H1 (cell line): ENCODE data around the gene GNAS. TPM values are rescaled to one million over a fixed set of nuclear protein-coding genes. Genes with fewer than 3 reads are reported as not detected.

ENCODE experiments used
- NANOG ChIP-seq: IDR thresholded peaks from 2 replicates; pipeline ENCODE4 v1.6.1; 2011; ENCODE audit warnings: low read length, low read depth, mild to moderate bottlenecking, inconsistent platforms; ENCODE audit not compliant: insufficient read depth, poor library complexity, severe bottlenecking
- POU5F1 ChIP-seq: IDR thresholded peaks from 2 replicates; pipeline ENCODE4 v1.6.1; 2011; ENCODE audit warnings: low read depth, mild to moderate bottlenecking, low read length, moderate library complexity
- RFX5 ChIP-seq: IDR thresholded peaks from 2 replicates; pipeline ENCODE4 v1.6.1; 2011; ENCODE audit warnings: low read depth, low read length, improper control_type of control experiment, borderline replicate concordance
- SP1 ChIP-seq: IDR thresholded peaks from 2 replicates; pipeline ENCODE4 v1.6.1; 2011; ENCODE audit warnings: low read depth, low read length
- SP2 ChIP-seq: IDR thresholded peaks from 2 replicates; pipeline ENCODE4 v1.6.1; 2012; ENCODE audit warnings: mild to moderate bottlenecking, low read length, inconsistent platforms
- polyA plus RNA-seq, 7 experiments: library from polyadenylated mRNA; depleted of rRNA in 3 of 7; stranded (reverse) in 5 of 7; unstranded in 2 of 7; fragments of >200 nt in 5 of 7; fragments of 200-250 nt in 2 of 7; gene quantifications; 1 replicate in 5 of 7; 2 replicates in 1 of 7; 4 replicates in 1 of 7; pipeline versions ENCODE4 v1.2.1 to v1.2.3, GENCODE V29; 2011 to 2013; ENCODE audit warnings: missing spikeins in 2 of 7, mixed read lengths in 2 of 7
- total RNA-seq: library from RNA; stranded (reverse); fragmentation: NEBNext Ultra II Directional; extraction: Animal tissue kit (Norgen Biotek cat#: 25700); gene quantifications from 2 replicates; pipeline ENCODE4 v1.2.1, GENCODE V29; 2021
- TF ChIP-seq, protein P1 (sequence below): fragments of 300-600 bp; sonication (generic); IDR thresholded peaks from 2 replicates; pipeline ENCODE4 v1.7.1; 2012; ENCODE audit warnings: low read length, moderate library complexity, mild to moderate bottlenecking, inconsistent platforms; ENCODE audit not compliant: insufficient replicate concordance

Gene GNAS
- total and polyA plus RNA-seq, 2 of the 8 experiments (the other 6 are each of a cell fraction or from before 2014, with no cell fraction given): 989 to 1,613 TPM

DNA sequence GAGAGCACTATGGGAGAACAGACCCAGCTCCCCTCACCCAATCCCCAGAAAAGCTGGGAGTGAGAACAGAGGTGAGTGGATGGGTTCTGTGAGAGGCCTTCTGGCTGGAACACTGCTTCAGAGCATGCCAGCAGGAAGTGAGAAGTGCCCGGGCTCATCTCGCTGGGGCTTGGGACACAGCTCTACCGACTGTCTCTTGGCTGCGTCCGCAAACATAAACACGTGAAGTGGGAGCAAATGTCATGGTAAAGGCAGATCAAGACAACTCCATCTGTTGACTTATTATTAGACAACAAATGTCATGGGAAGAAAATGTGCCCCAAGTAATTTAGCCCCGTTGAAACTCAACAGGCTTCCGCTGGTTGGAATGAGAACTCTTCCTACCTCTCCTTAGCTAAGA is 27.7 kb upstream of the GNAS start (continued):
- TF ChIP-seq, protein P1, sequence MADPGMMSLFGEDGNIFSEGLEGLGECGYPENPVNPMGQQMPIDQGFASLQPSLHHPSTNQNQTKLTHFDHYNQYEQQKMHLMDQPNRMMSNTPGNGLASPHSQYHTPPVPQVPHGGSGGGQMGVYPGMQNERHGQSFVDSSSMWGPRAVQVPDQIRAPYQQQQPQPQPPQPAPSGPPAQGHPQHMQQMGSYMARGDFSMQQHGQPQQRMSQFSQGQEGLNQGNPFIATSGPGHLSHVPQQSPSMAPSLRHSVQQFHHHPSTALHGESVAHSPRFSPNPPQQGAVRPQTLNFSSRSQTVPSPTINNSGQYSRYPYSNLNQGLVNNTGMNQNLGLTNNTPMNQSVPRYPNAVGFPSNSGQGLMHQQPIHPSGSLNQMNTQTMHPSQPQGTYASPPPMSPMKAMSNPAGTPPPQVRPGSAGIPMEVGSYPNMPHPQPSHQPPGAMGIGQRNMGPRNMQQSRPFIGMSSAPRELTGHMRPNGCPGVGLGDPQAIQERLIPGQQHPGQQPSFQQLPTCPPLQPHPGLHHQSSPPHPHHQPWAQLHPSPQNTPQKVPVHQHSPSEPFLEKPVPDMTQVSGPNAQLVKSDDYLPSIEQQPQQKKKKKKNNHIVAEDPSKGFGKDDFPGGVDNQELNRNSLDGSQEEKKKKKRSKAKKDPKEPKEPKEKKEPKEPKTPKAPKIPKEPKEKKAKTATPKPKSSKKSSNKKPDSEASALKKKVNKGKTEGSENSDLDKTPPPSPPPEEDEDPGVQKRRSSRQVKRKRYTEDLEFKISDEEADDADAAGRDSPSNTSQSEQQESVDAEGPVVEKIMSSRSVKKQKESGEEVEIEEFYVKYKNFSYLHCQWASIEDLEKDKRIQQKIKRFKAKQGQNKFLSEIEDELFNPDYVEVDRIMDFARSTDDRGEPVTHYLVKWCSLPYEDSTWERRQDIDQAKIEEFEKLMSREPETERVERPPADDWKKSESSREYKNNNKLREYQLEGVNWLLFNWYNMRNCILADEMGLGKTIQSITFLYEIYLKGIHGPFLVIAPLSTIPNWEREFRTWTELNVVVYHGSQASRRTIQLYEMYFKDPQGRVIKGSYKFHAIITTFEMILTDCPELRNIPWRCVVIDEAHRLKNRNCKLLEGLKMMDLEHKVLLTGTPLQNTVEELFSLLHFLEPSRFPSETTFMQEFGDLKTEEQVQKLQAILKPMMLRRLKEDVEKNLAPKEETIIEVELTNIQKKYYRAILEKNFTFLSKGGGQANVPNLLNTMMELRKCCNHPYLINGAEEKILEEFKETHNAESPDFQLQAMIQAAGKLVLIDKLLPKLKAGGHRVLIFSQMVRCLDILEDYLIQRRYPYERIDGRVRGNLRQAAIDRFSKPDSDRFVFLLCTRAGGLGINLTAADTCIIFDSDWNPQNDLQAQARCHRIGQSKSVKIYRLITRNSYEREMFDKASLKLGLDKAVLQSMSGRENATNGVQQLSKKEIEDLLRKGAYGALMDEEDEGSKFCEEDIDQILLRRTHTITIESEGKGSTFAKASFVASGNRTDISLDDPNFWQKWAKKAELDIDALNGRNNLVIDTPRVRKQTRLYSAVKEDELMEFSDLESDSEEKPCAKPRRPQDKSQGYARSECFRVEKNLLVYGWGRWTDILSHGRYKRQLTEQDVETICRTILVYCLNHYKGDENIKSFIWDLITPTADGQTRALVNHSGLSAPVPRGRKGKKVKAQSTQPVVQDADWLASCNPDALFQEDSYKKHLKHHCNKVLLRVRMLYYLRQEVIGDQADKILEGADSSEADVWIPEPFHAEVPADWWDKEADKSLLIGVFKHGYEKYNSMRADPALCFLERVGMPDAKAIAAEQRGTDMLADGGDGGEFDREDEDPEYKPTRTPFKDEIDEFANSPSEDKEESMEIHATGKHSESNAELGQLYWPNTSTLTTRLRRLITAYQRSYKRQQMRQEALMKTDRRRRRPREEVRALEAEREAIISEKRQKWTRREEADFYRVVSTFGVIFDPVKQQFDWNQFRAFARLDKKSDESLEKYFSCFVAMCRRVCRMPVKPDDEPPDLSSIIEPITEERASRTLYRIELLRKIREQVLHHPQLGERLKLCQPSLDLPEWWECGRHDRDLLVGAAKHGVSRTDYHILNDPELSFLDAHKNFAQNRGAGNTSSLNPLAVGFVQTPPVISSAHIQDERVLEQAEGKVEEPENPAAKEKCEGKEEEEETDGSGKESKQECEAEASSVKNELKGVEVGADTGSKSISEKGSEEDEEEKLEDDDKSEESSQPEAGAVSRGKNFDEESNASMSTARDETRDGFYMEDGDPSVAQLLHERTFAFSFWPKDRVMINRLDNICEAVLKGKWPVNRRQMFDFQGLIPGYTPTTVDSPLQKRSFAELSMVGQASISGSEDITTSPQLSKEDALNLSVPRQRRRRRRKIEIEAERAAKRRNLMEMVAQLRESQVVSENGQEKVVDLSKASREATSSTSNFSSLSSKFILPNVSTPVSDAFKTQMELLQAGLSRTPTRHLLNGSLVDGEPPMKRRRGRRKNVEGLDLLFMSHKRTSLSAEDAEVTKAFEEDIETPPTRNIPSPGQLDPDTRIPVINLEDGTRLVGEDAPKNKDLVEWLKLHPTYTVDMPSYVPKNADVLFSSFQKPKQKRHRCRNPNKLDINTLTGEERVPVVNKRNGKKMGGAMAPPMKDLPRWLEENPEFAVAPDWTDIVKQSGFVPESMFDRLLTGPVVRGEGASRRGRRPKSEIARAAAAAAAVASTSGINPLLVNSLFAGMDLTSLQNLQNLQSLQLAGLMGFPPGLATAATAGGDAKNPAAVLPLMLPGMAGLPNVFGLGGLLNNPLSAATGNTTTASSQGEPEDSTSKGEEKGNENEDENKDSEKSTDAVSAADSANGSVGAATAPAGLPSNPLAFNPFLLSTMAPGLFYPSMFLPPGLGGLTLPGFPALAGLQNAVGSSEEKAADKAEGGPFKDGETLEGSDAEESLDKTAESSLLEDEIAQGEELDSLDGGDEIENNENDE: no peak
- no peak for TF ChIP-seq NANOG
- TF ChIP-seq POU5F1: no peak
- no peak for TF ChIP-seq RFX5
- TF ChIP-seq SP2: no peak
- TF ChIP-seq SP1: no peak
